Peyer's patch (tissue), 4 donors: ENCODE data around the gene CCDC15. TPM values are rescaled to one million over a fixed set of nuclear protein-coding genes. Genes with fewer than 3 reads are reported as not detected.

Experiments used
- DNase-seq, 3 donors: peaks; one replicate each; pipeline ENCODE4 v3.0.0-alpha.2; 2017 to 2019
- H3K27ac ChIP-seq, 4 donors: fragments of 200-600 bp; sonication (generic); one replicate each; pipeline ENCODE4 v1.5.1; 2016 to 2019
- H3K27me3 ChIP-seq, 2 donors: fragments of 200-600 bp; sonication (generic); one replicate each; pipeline ENCODE4 v1.5.1; 2019
- H3K36me3 ChIP-seq, 3 donors: fragments of 200-600 bp; sonication (generic); one replicate each; pipeline ENCODE4 v1.5.1; 2016 to 2019
- H3K4me1 ChIP-seq, 4 donors: fragments of 200-600 bp; sonication (generic); one replicate each; pipeline ENCODE4 v1.5.1; 2016 to 2019
- H3K4me3 ChIP-seq, 4 donors: fragments of 200-600 bp; sonication (generic); 1 replicate in 3 of 4; 2 replicates in 1 of 4; pipeline ENCODE4 v1.5.1; 2016 to 2019; ENCODE audit warnings: mild to moderate bottlenecking in 1 of 4
- H3K9me3 ChIP-seq, 4 donors: fragments of 200-600 bp; sonication (generic); one replicate each; pipeline ENCODE4 v1.5.1; 2016 to 2019; ENCODE audit warnings: mild to moderate bottlenecking in 1 of 4
- CTCF ChIP-seq, 6 experiments: fragments of 450-650 bp in 4 of 6; fragments of 200-600 bp in 2 of 6; sonication (generic) in 1 of 6; IDR thresholded peaks; one replicate each; pipeline ENCODE4 v1.5.1; 2017 to 2019; ENCODE audit warnings: antibody characterized with exemption in 6 of 6, mild to moderate bottlenecking in 3 of 6, moderate library complexity in 1 of 6
- POLR2A ChIP-seq, 2 donors: fragments of 450-650 bp; IDR thresholded peaks; one replicate each; pipeline ENCODE4 v1.5.1; 2017; ENCODE audit warnings: antibody characterized with exemption in 2 of 2, mild to moderate bottlenecking in 2 of 2, moderate library complexity in 2 of 2
- total RNA-seq, 4 donors: library from RNA; depleted of rRNA; stranded (reverse); fragments of >200 nt; gene quantifications; one replicate each; pipeline ENCODE4 v1.1.0, GENCODE V29; 2016

The CCDC15 gene
- total RNA-seq, 4 donors from 2014 or later = 0.35 to 7.4 (median 1.8) TPM

GRCh38 chr11:125071435-125071834, 117.4 kb downstream of the CCDC15 start:
- Histone ChIP-seq H3K9me3 (no peaks in the 10 kb centered on the region), H3K27me3 (no peaks in the 10 kb centered on the region), H3K36me3 (no peaks in the 10 kb centered on the region), H3K4me3 (no peak overlapping the region), H3K4me1 (peaks cover 0 to 25% (median 16%) of the 10 kb centered on the region in 4 donors), H3K27ac (peak overlapping the region; percentile 48 to 76 (median 58))
- DNase-seq = peak in 1 of 3 donors; percentile 45
- TF ChIP-seq POLR2A (IDR thresholded peaks at IDR 0.05) (no peak), CTCF (IDR thresholded peaks at IDR 0.05) (no peak)

- no peaks in the 10 kb centered on the region for H3K27me3 ChIP-seq
- no peaks in the 10 kb centered on the region for H3K9me3 ChIP-seq
- H3K4me1 ChIP-seq = peaks cover 0 to 25% (median 16%) of the 10 kb centered on the region in 4 donors
- no peak for DNase-seq
- peak overlapping the region; percentile 48 to 76 (median 55) for H3K27ac ChIP-seq
- H3K4me3 ChIP-seq = no peak overlapping the region
- TF ChIP-seq CTCF (IDR thresholded peaks at IDR 0.05) (no peak), POLR2A (IDR thresholded peaks at IDR 0.05) (no peak)
- H3K36me3 ChIP-seq = no peaks in the 10 kb centered on the region
These were observed 117.8 kb downstream of the CCDC15 start for GRCh38 chr11:125071846-125072217.

- peak overlapping the region; percentile 48 to 76 (median 55) for H3K27ac ChIP-seq
- no peak overlapping the region for H3K4me3 ChIP-seq
- peaks cover 0 to 25% (median 16%) of the 10 kb centered on the region in 4 donors for H3K4me1 ChIP-seq
- H3K9me3 ChIP-seq = no peaks in the 10 kb centered on the region
- H3K27me3 ChIP-seq = no peaks in the 10 kb centered on the region
- peak in 2 of 3 donors; percentile 71 to 83 for DNase-seq
- no peaks in the 10 kb centered on the region for H3K36me3 ChIP-seq
- no peak for TF ChIP-seq POLR2A (IDR thresholded peaks at IDR 0.05)
- no peak for TF ChIP-seq CTCF (IDR thresholded peaks at IDR 0.05)
These were observed 118.4 kb downstream of the CCDC15 start for GRCh38 chr11:125072218-125072960.

- H3K27ac ChIP-seq = peak overlapping the region; percentile 48 to 76 (median 55)
These were observed 119.1 kb downstream of the CCDC15 start for GRCh38 chr11:125072961-125073590.

More at GRCh38 chr11:125072961-125073590, 119.1 kb downstream of the CCDC15 start:
- Histone ChIP-seq H3K36me3 (no peaks in the 10 kb centered on the region), H3K27me3 (no peaks in the 10 kb centered on the region), H3K4me1 (peaks cover 0 to 25% (median 16%) of the 10 kb centered on the region in 4 donors), H3K4me3 (no peak overlapping the region), H3K9me3 (no peaks in the 10 kb centered on the region)
- peak in 1 of 3 donors; percentile 38 for DNase-seq
- TF ChIP-seq CTCF (IDR thresholded peaks at IDR 0.05) = no peak
- TF ChIP-seq POLR2A (IDR thresholded peaks at IDR 0.05) = no peak
